CD14-positive monocyte (primary cell): Measurements from ENCODE around the gene C15orf62. TPM values are rescaled to one million over a fixed set of nuclear protein-coding genes. Genes with fewer than 3 reads are reported as not detected.
A peak's percentile ranks its signal among the peaks of the same experiment; 100 is the strongest.

Source experiments
- DNase-seq, 3 donors: peaks; one replicate each; pipeline ENCODE4 v3.0.0-alpha.2; 2011 to 2022
- H2AFZ ChIP-seq: 2 replicates; pipeline ENCODE4 v1.6.0; 2012; ENCODE audit warnings: mild to moderate bottlenecking, low read depth, low read length, inconsistent platforms; ENCODE audit not compliant: insufficient read depth, poor library complexity, severe bottlenecking
- H3K27ac ChIP-seq, 2 donors: 1 replicate in 1 of 2; 2 replicates in 1 of 2; pipeline ENCODE4 v1.5.1; 2012 to 2013; ENCODE audit warnings: low read length in 2 of 2, control low read depth in 1 of 2, inconsistent platforms in 1 of 2, low read depth in 1 of 2, mild to moderate bottlenecking in 1 of 2
- H3K27me3 ChIP-seq, 2 donors: one replicate each; pipeline versions ENCODE4 v1.6.0 to v1.6.1; 2011 to 2013; ENCODE audit warnings: low read length in 2 of 2; ENCODE audit not compliant: control insufficient read depth in 2 of 2, insufficient read depth in 2 of 2
- H3K36me3 ChIP-seq, 2 donors: replicated peaks in 1 of 2; 1 replicate in 1 of 2; 2 replicates in 1 of 2; pipeline versions ENCODE4 v1.5.1 to v1.6.1; 2012 to 2013; ENCODE audit warnings: low read length in 2 of 2, control low read depth in 1 of 2, inconsistent platforms in 1 of 2, mild to moderate bottlenecking in 1 of 2; ENCODE audit not compliant: insufficient read depth in 2 of 2, control insufficient read depth in 1 of 2
- H3K4me1 ChIP-seq, 2 donors: 1 replicate in 1 of 2; 2 replicates in 1 of 2; pipeline versions ENCODE4 v1.5.1 to v1.6.1; 2012 to 2013; ENCODE audit warnings: low read length in 2 of 2, control low read depth in 1 of 2, inconsistent platforms in 1 of 2, mild to moderate bottlenecking in 1 of 2, moderate library complexity in 1 of 2; ENCODE audit not compliant: insufficient read depth in 2 of 2, control insufficient read depth in 1 of 2
- H3K4me2 ChIP-seq: replicated peaks from 2 replicates; pipeline ENCODE3; 2012; ENCODE audit warnings: low read length, moderate library complexity, mild to moderate bottlenecking; ENCODE audit not compliant: poor library complexity, severe bottlenecking; ENCODE audit errors: extremely low read depth
- H3K4me3 ChIP-seq, 3 experiments: fragments of 200-600 bp in 1 of 3; sonication (generic) in 1 of 3; replicated peaks in 1 of 3; 1 replicate in 2 of 3; 2 replicates in 1 of 3; pipeline ENCODE4 v1.5.1; 2011 to 2013; ENCODE audit warnings: low read length in 3 of 3, mild to moderate bottlenecking in 3 of 3, control low read depth in 2 of 3, low read depth in 2 of 3, inconsistent platforms in 1 of 3, moderate library complexity in 1 of 3
- H3K79me2 ChIP-seq: 2 replicates; pipeline ENCODE4 v1.6.0; 2012; ENCODE audit warnings: mild to moderate bottlenecking, control low read depth, inconsistent platforms, low read length, moderate library complexity; ENCODE audit not compliant: insufficient read depth
- H3K9ac ChIP-seq: 2 replicates; pipeline ENCODE4 v1.6.0; 2017; ENCODE audit warnings: low read length, mild to moderate bottlenecking; ENCODE audit not compliant: insufficient read depth, poor library complexity, severe bottlenecking
- H3K9me3 ChIP-seq, 2 donors: replicated peaks in 1 of 2; 1 replicate in 1 of 2; 2 replicates in 1 of 2; pipeline versions ENCODE4 v1.5.1 to v1.6.1; 2012 to 2013; ENCODE audit warnings: low read length in 2 of 2, control low read depth in 1 of 2; ENCODE audit not compliant: control insufficient read depth in 1 of 2, insufficient read depth in 1 of 2
- H4K20me1 ChIP-seq: 2 replicates; pipeline ENCODE4 v1.6.0; 2012; ENCODE audit warnings: mild to moderate bottlenecking, low read length, control low read depth, moderate library complexity; ENCODE audit not compliant: insufficient read depth
- H3K27ac Mint-ChIP-seq, 7 donors: one replicate each; pipeline ENCODE4 v1.8.0; 2020; ENCODE audit warnings: mild to moderate bottlenecking in 7 of 7, mixed read lengths in 7 of 7, moderate library complexity in 6 of 7, inconsistent platforms in 2 of 7
- H3K27me3 Mint-ChIP-seq, 3 donors: one replicate each; pipeline ENCODE4 v1.8.0; 2021 to 2022; ENCODE audit warnings: low read depth in 3 of 3, mild to moderate bottlenecking in 3 of 3, mixed read lengths in 3 of 3, moderate library complexity in 3 of 3, inconsistent platforms in 1 of 3
- H3K36me3 Mint-ChIP-seq, 2 donors: one replicate each; pipeline ENCODE4 v1.8.0; 2020; ENCODE audit warnings: mixed read lengths in 2 of 2, inconsistent platforms in 1 of 2, mild to moderate bottlenecking in 1 of 2
- H3K4me1 Mint-ChIP-seq: one replicate; pipeline ENCODE4 v1.8.0; 2020; ENCODE audit warnings: mild to moderate bottlenecking, mixed read lengths
- H3K4me3 Mint-ChIP-seq, 2 donors: one replicate each; pipeline ENCODE4 v1.8.0; 2020; ENCODE audit warnings: mild to moderate bottlenecking in 2 of 2, mixed read lengths in 2 of 2, moderate library complexity in 1 of 2
- H3K9me3 Mint-ChIP-seq, 7 donors: one replicate each; pipeline ENCODE4 v1.8.0; 2020 to 2022; ENCODE audit warnings: mixed read lengths in 7 of 7, mild to moderate bottlenecking in 6 of 7, moderate library complexity in 6 of 7, inconsistent platforms in 2 of 7
- CTCF ChIP-seq: fragments of 200-600 bp; IDR thresholded peaks from one replicate; pipeline ENCODE4 v1.8.0; 2022; ENCODE audit warnings: antibody characterized with exemption, mild to moderate bottlenecking
- WGBS: methylation state at CpG from one replicate; pipeline ENCODE4 v1.1.5; 2013; ENCODE audit warnings: missing lambda C conversion rate; ENCODE audit not compliant: insufficient coverage; 5-methylcytosine and 5-hydroxymethylcytosine counted together
- intact Hi-C, 2 donors: fragments of 100-400 bp; cut with micrococcal nuclease; formaldehyde crosslinking; loops; one replicate each; pipeline versions ENCODE4 v1.15.0 to v1.15.1; 2023
- polyA plus RNA-seq, 3 donors: library from polyadenylated mRNA; depleted of rRNA in 1 of 3; unstranded in 2 of 3; stranded (reverse) in 1 of 3; fragments of 300-500 nt in 2 of 3; fragments of >200 nt in 1 of 3; fragmentation: Illumina TruSeq in 2 of 3; gene quantifications; 1 replicate in 2 of 3; 2 replicates in 1 of 3; pipeline ENCODE4 v1.2.3, GENCODE V29; 2012 to 2021

C15orf62 gene
- polyA plus RNA-seq, 3 donors, result 0.23 to 0.25 TPM; not detected in 1

- H3K4me3 Mint-ChIP-seq, result no peak overlapping the region
- Histone ChIP-seq H3K36me3 (peaks cover 54 to 99% of the 10 kb centered on the region in 2 donors), H3K4me3 (no peak overlapping the region), H3K27me3 (no peaks in the 10 kb centered on the region), H3K4me2 (no peak overlapping the region), H3K9ac (no peak overlapping the region), H3K9me3 (no peaks in the 10 kb centered on the region), H3K79me2 (no peaks in the 10 kb centered on the region), H3K27ac (no peak overlapping the region), H4K20me1 (no peaks in the 10 kb centered on the region), H2AFZ (no peak overlapping the region), H3K4me1 (no peaks in the 10 kb centered on the region)
- peaks cover 61 to 84% of the 10 kb centered on the region in 2 donors for H3K36me3 Mint-ChIP-seq
- TF ChIP-seq CTCF, result no peak
- H3K9me3 Mint-ChIP-seq, result no peaks in the 10 kb centered on the region
- 100% methylated on average over 4 of the region's 4 CpGs for WGBS
- DNase-seq, result no peak
- intact Hi-C loops, result no loop called here
- H3K27me3 Mint-ChIP-seq, result no peaks in the 10 kb centered on the region
- no peaks in the 10 kb centered on the region for H3K4me1 Mint-ChIP-seq
- H3K27ac Mint-ChIP-seq, result peak overlapping the region in 1 of 7 donors; percentile 21
These were observed 33.2 kb upstream of the C15orf62 start for GRCh38 chr15:40736575-40736974.

GRCh38 chr15:40737048-40737447 lies 32.7 kb upstream of the C15orf62 start:
- no peak for DNase-seq
- H3K36me3 ChIP-seq, result peaks cover 54 to 99% of the 10 kb centered on the region in 2 donors
- intact Hi-C loops, result no loop called here
- no peaks in the 10 kb centered on the region for H4K20me1 ChIP-seq
- no peaks in the 10 kb centered on the region for H3K27me3 ChIP-seq
- H3K9me3 Mint-ChIP-seq, result no peaks in the 10 kb centered on the region
- no peaks in the 10 kb centered on the region for H3K4me1 Mint-ChIP-seq
- no peak overlapping the region for H3K9ac ChIP-seq
- H3K4me2 ChIP-seq, result no peak overlapping the region
- no peak overlapping the region for H3K27ac ChIP-seq
- no peak overlapping the region for H3K4me3 Mint-ChIP-seq
- peaks cover 60 to 85% of the 10 kb centered on the region in 2 donors for H3K36me3 Mint-ChIP-seq
- H3K27ac Mint-ChIP-seq, result peak overlapping the region in 1 of 7 donors; percentile 68
- no peaks in the 10 kb centered on the region for H3K79me2 ChIP-seq
- WGBS, result 100% methylated on average over 2 of the region's 3 CpGs
- H3K27me3 Mint-ChIP-seq, result no peaks in the 10 kb centered on the region
- H3K4me1 ChIP-seq, result no peaks in the 10 kb centered on the region
- H3K4me3 ChIP-seq, result no peak overlapping the region
- no peaks in the 10 kb centered on the region for H3K9me3 ChIP-seq
- H2AFZ ChIP-seq, result no peak overlapping the region
- TF ChIP-seq CTCF, result no peak
